B cell (primary cell): ENCODE data around the gene FHIT. TPM values are rescaled to one million over a fixed set of nuclear protein-coding genes. Genes with fewer than 3 reads are reported as not detected.

Experiments used
- ATAC-seq: fragments of 200-7000 bp; cut with Tn5 transposase; one replicate; pipeline ENCODE4 v1.10.0; 2021; ENCODE audit warnings: low read depth, mild to moderate bottlenecking, moderate number of reproducible peaks, moderate library complexity
- CTCF ChIA-PET: fragments of 350-600 bp; sonication (Branson Sonifier 250); formaldehyde crosslinking; loops from one replicate; lab custom pipeline; 2021; ENCODE audit warnings: antibody characterized with exemption, inconsistent platforms; lab: Charles Lee
- POLR2A ChIA-PET: fragments of 350-600 bp; sonication (Branson Sonifier 250); formaldehyde crosslinking; loops from one replicate; lab custom pipeline; 2021; ENCODE audit warnings: antibody characterized with exemption; lab: Charles Lee
- DNase-seq: peaks from one replicate; pipeline ENCODE4 v3.0.0; 2013
- H2AFZ ChIP-seq: 2 replicates; pipeline ENCODE4 v1.6.1; 2012; ENCODE audit warnings: mild to moderate bottlenecking, low read depth, low read length; ENCODE audit not compliant: insufficient read depth, poor library complexity, severe bottlenecking
- H3K27ac ChIP-seq, 2 donors: 1 replicate in 1 of 2; 2 replicates in 1 of 2; pipeline ENCODE4 v1.5.1; 2012 to 2013; ENCODE audit warnings: low read length in 2 of 2, mild to moderate bottlenecking in 2 of 2, moderate library complexity in 1 of 2
- H3K27me3 ChIP-seq, 4 experiments: fragments of 200-600 bp in 1 of 4; sonication (generic) in 1 of 4; replicated peaks in 1 of 4; 1 replicate in 2 of 4; 2 replicates in 2 of 4; pipeline versions ENCODE4 v1.6.1 to v1.7.0; 2013 to 2016; ENCODE audit warnings: low read length in 3 of 4, mild to moderate bottlenecking in 2 of 4, mixed read lengths in 1 of 4, moderate library complexity in 1 of 4; ENCODE audit not compliant: insufficient read depth in 4 of 4, control insufficient read depth in 3 of 4; ENCODE audit errors: control extremely low read depth in 1 of 4
- H3K36me3 ChIP-seq, 2 experiments: replicated peaks in 1 of 2; 1 replicate in 1 of 2; 2 replicates in 1 of 2; pipeline versions ENCODE4 v1.6.1 to v1.7.1; 2013; ENCODE audit warnings: low read length in 1 of 2; ENCODE audit not compliant: insufficient read depth in 2 of 2, control insufficient read depth in 1 of 2; ENCODE audit errors: control extremely low read depth in 1 of 2, extremely low read depth in 1 of 2
- H3K4me1 ChIP-seq, 2 donors: fragments of 200-600 bp in 1 of 2; sonication (generic) in 1 of 2; 1 replicate in 1 of 2; 2 replicates in 1 of 2; pipeline versions ENCODE4 v1.5.1 to v1.6.1; 2013 to 2017; ENCODE audit warnings: low read length in 2 of 2; ENCODE audit not compliant: control insufficient read depth in 2 of 2, insufficient read depth in 2 of 2
- H3K4me2 ChIP-seq: replicated peaks from 2 replicates; pipeline ENCODE3; 2012; ENCODE audit warnings: mild to moderate bottlenecking, low read depth, low read length; ENCODE audit not compliant: poor library complexity, severe bottlenecking
- H3K4me3 ChIP-seq, 5 experiments: fragments of 200-600 bp in 1 of 5; sonication (generic) in 1 of 5; 1 replicate in 3 of 5; 2 replicates in 2 of 5; pipeline versions ENCODE4 v1.5.1 to v1.7.0; 2011 to 2016; ENCODE audit warnings: low read length in 4 of 5, mild to moderate bottlenecking in 4 of 5, low read depth in 2 of 5, control low read depth in 1 of 5, moderate library complexity in 1 of 5; ENCODE audit not compliant: insufficient read depth in 1 of 5; ENCODE audit errors: control extremely low read depth in 1 of 5, extremely low read depth in 1 of 5
- H3K79me2 ChIP-seq: fragments of 200-600 bp; sonication (generic); one replicate; pipeline ENCODE4 v1.6.0; 2016; ENCODE audit warnings: low read length; ENCODE audit not compliant: control insufficient read depth, insufficient read depth
- H3K9ac ChIP-seq: fragments of 200-600 bp; sonication (generic); 2 replicates; pipeline ENCODE4 v1.6.1; 2017; ENCODE audit warnings: mild to moderate bottlenecking, low read length, moderate library complexity
- H3K9me3 ChIP-seq, 3 donors: one replicate each; pipeline versions ENCODE4 v1.6.1 to v1.7.1; 2013; ENCODE audit warnings: low read length in 2 of 3; ENCODE audit not compliant: control insufficient read depth in 2 of 3, insufficient read depth in 1 of 3; ENCODE audit errors: control extremely low read depth in 1 of 3
- H4K20me1 ChIP-seq: 2 replicates; pipeline ENCODE4 v1.6.0; 2012; ENCODE audit warnings: mild to moderate bottlenecking, low read length; ENCODE audit not compliant: insufficient read depth, control insufficient read depth, poor library complexity, severe bottlenecking
- H3K27ac Mint-ChIP-seq: one replicate; pipeline ENCODE4 v1.8.0; 2021; ENCODE audit warnings: mixed read lengths
- H3K27me3 Mint-ChIP-seq: one replicate; pipeline ENCODE4 v1.8.0; 2021; ENCODE audit warnings: mixed read lengths
- H3K4me1 Mint-ChIP-seq: one replicate; pipeline ENCODE4 v1.8.0; 2021; ENCODE audit warnings: mixed read lengths
- H3K4me3 Mint-ChIP-seq: one replicate; pipeline ENCODE4 v1.8.0; 2021; ENCODE audit warnings: mixed read lengths
- H3K9me3 Mint-ChIP-seq: one replicate; pipeline ENCODE4 v1.8.0; 2022; ENCODE audit warnings: mixed read lengths; ENCODE audit not compliant: insufficient read depth
- CTCF ChIP-seq: fragments of 200-600 bp; IDR thresholded peaks from one replicate; pipeline ENCODE4 v1.8.0; 2022; ENCODE audit warnings: antibody characterized with exemption, mild to moderate bottlenecking
- EZH2 ChIP-seq: IDR thresholded peaks from 2 replicates; pipeline ENCODE4 v1.6.1; 2012; ENCODE audit warnings: borderline replicate concordance, low read depth, mild to moderate bottlenecking, moderate library complexity, low read length; ENCODE audit not compliant: insufficient read depth, poor library complexity, severe bottlenecking
- WGBS: methylation state at CpG from one replicate; pipeline ENCODE4 v1.1.5; 2013; ENCODE audit warnings: missing lambda C conversion rate; ENCODE audit not compliant: insufficient coverage; 5-methylcytosine and 5-hydroxymethylcytosine counted together
- intact Hi-C: fragments of 100-400 bp; cut with micrococcal nuclease; formaldehyde crosslinking; loops from one replicate; pipeline ENCODE4 v1.10.0; 2022
- polyA plus RNA-seq: library from polyadenylated mRNA; depleted of rRNA; stranded (reverse); fragments of >200 nt; gene quantifications from 2 replicates; pipeline ENCODE4 v1.2.3, GENCODE V29; 2012
- total RNA-seq, 2 donors: library from RNA; stranded (reverse); fragments of 120-200 nt in 1 of 2; gene quantifications; 1 replicate in 1 of 2; 2 replicates in 1 of 2; pipeline versions ENCODE4 v1.2.3 to v1.2.4, GENCODE V29; 2013 to 2022

The FHIT gene
- total and polyA plus RNA-seq, 2 donors (not counting 1 experiment from before 2014, with no cell fraction given) = 1.7 to 7.8 TPM

DNA sequence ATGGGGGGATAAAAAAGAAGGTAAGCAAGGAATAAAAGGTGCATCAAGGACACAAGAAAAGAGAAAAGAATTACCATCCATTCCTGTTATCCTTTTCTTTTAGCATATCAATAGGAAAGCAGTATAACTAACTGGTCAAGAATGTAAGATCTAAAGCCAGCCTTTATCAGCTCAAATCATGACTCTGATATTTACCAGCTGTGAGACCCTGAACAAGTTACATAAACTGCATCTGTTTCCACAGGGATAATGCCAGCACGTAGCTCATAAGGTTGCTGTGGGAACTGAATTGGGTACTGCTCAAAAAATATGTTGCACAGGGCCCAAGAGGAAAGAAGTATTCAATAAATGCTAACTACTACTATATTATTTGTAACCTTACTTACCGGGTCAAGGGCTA lies 1109.2 kb downstream of the FHIT start:
- H3K4me1 ChIP-seq = no peaks in the 10 kb centered on the region
- H3K4me3 Mint-ChIP-seq = no peak overlapping the region
- H3K9me3 ChIP-seq = no peaks in the 10 kb centered on the region
- H3K9me3 Mint-ChIP-seq = no peaks in the 10 kb centered on the region
- no peak overlapping the region for H3K9ac ChIP-seq
- POLR2A ChIA-PET = no interaction called here
- intact Hi-C loops = no loop called here
- no CpG with 5 or more reads among the region's 2 CpGs for WGBS
- no peaks in the 10 kb centered on the region for H3K27me3 Mint-ChIP-seq
- no peaks in the 10 kb centered on the region for H3K27me3 ChIP-seq
- H3K79me2 ChIP-seq = no peaks in the 10 kb centered on the region
- ATAC-seq = no peak
- H3K4me2 ChIP-seq = no peak overlapping the region
- H3K27ac Mint-ChIP-seq = no peak overlapping the region
- CTCF ChIA-PET = no interaction called here
- no peaks in the 10 kb centered on the region for H3K4me1 Mint-ChIP-seq
- DNase-seq = no peak
- no peak overlapping the region for H2AFZ ChIP-seq
- no peak overlapping the region for H3K4me3 ChIP-seq
- TF ChIP-seq EZH2 (no peak), CTCF (no peak)
- H4K20me1 ChIP-seq = no peaks in the 10 kb centered on the region
- H3K27ac ChIP-seq = no peak overlapping the region
- no peaks in the 10 kb centered on the region for H3K36me3 ChIP-seq

GRCh38 chr3:60140160-60140559 lies 1111.1 kb downstream of the FHIT start:
- Histone ChIP-seq H3K27me3 (no peaks in the 10 kb centered on the region), H3K9me3 (no peaks in the 10 kb centered on the region), H3K36me3 (no peaks in the 10 kb centered on the region), H2AFZ (no peak overlapping the region), H3K79me2 (no peaks in the 10 kb centered on the region), H3K4me3 (no peak overlapping the region), H3K4me1 (no peaks in the 10 kb centered on the region), H3K4me2 (no peak overlapping the region), H4K20me1 (no peaks in the 10 kb centered on the region), H3K27ac (no peak overlapping the region), H3K9ac (no peak overlapping the region)
- DNase-seq = no peak
- H3K4me1 Mint-ChIP-seq = no peaks in the 10 kb centered on the region
- ChIA-PET POLR2A (no interaction called here), CTCF (interaction anchor here (0.6 kb wide), 1 partner anchor 429 kb away, joined by 3 read pairs; no protein-coding TSS in a partner anchor)
- no peaks in the 10 kb centered on the region for H3K9me3 Mint-ChIP-seq
- 80% methylated on average over 1 of the region's 1 CpG for WGBS
- H3K4me3 Mint-ChIP-seq = no peak overlapping the region
- no peak for ATAC-seq
- H3K27me3 Mint-ChIP-seq = no peaks in the 10 kb centered on the region
- no peak overlapping the region for H3K27ac Mint-ChIP-seq
- no peak for TF ChIP-seq EZH2
- TF ChIP-seq CTCF = no peak
- intact Hi-C loops = no loop called here
